ENCODE data around the gene TNFRSF17. TPM values are rescaled to one million over a fixed set of nuclear protein-coding genes. Genes with fewer than 3 reads are reported as not detected.

TNFRSF17 gene
- total and polyA plus RNA-seq, 9 of the 15 experiments (the other 6 are each of a cell fraction or from before 2014, with no cell fraction given), result not detected

- TF ChIP-seq SIX5 (IDR thresholded peaks at IDR 0.05; ENCODE audit: borderline replicate concordance in 1 of 2, insufficient read depth in 1 of 2, low read depth in 1 of 2, low read length in 2 of 2) (no peak), POLR2G (IDR thresholded peaks at IDR 0.05; ENCODE audit: low read depth, low read length) (no peak), WHSC1 (IDR thresholded peaks at IDR 0.05; ENCODE audit: low read length) (no peak), ZNF398 (CRISPR knock-in tag; IDR thresholded peaks at IDR 0.05) (no peak)
Observed at GRCh38 chr16:12009462-12009861, 44.5 kb downstream of the TNFRSF17 start (continued).

GRCh38 chr16:12009922-12010321 is 44.9 kb downstream of the TNFRSF17 start:
- intact Hi-C loops (cut with micrococcal nuclease) (no loop called here), in situ Hi-C loops (cut with MboI) (no loop called here)
- WGBS (ENCODE audit: insufficient coverage, low coverage, missing lambda C conversion rate), result 72% methylated on average over 2 of the region's 2 CpGs
- Histone ChIP-seq H3K9ac (ENCODE audit: insufficient read depth in 1 of 2, low read depth in 2 of 2, low read length in 2 of 2) (no peak overlapping the region), H2AFZ (ENCODE audit: low read depth, low read length) (no peak overlapping the region), H3K27ac (ENCODE audit: extremely low read depth, low read depth, low read length) (no peak overlapping the region), H3K9me3 (replicated peaks; ENCODE audit: control insufficient read depth, insufficient read depth, low read depth, low read length) (no peaks in the 10 kb centered on the region), H3K9me1 (ENCODE audit: control insufficient read depth, insufficient read depth, low read length) (no peaks in the 10 kb centered on the region), H3K27me3 (ENCODE audit: control insufficient read depth in 2 of 2, insufficient read depth in 2 of 2, low read length in 2 of 2) (no peaks in the 10 kb centered on the region), H4K20me1 (replicated peaks; ENCODE audit: control insufficient read depth, insufficient read depth, low read length) (no peaks in the 10 kb centered on the region), H3K36me3 (ENCODE audit: control insufficient read depth, insufficient read depth, low read length) (no peaks in the 10 kb centered on the region), H3K4me2 (ENCODE audit: insufficient read depth, low read length) (no peak overlapping the region), H3K4me1 (replicated peaks in 1 of 2; ENCODE audit: control insufficient read depth in 2 of 2, insufficient read depth in 2 of 2, low read length in 2 of 2) (peaks cover 4 to 8% of the 10 kb centered on the region in 2 experiments; a peak in 4 of 5 replicates), H3K79me2 (ENCODE audit: control insufficient read depth, insufficient read depth, low read length) (no peaks in the 10 kb centered on the region), H3K4me3 (no peak overlapping the region)
- BruUV-seq (replicated peaks), result no TSS peak
- no peak for DNase-seq (ENCODE audit: extremely low read depth in 1 of 4, low spot score in 3 of 4)
- POLR2A ChIA-PET, result interaction anchor here (0.6 to 0.8 kb wide), 2 partner anchors 12 to 94 kb away, joined by 4 read pairs; partner anchors contain the start of gene GSPT1
- FAIRE-seq, result no peak
- CTCF ChIA-PET (ENCODE audit: low intra/inter-chr PET ratio), result interaction anchor here (0.6 kb wide), 1 partner anchor 375 kb away, joined by 3 read pairs; no protein-coding TSS in a partner anchor
- ATAC-seq, result no peak
- no peak for TF ChIP-seq GTF2B (IDR thresholded peaks at IDR 0.05; ENCODE audit: extremely low read depth, insufficient read length)
- TF ChIP-seq ZC3H8 (IDR thresholded peaks at IDR 0.05), result no peak
- no peak for TF ChIP-seq IRF2 (CRISPR knock-in tag; IDR thresholded peaks at IDR 0.05)
- TF ChIP-seq MTA1 (IDR thresholded peaks at IDR 0.05; ENCODE audit: borderline replicate concordance), result no peak
- TF ChIP-seq AFF4 (CRISPR knock-in tag; IDR thresholded peaks at IDR 0.05), result no peak
- TF ChIP-seq CC2D1A (IDR thresholded peaks at IDR 0.05), result no peak
- TF ChIP-seq ZNF253 (CRISPR knock-in tag; conservative IDR thresholded peaks at IDR 0.05), result no peak
- no peak for TF ChIP-seq ZNF589 (CRISPR knock-in tag; IDR thresholded peaks at IDR 0.05; ENCODE audit: low read depth)
- TF ChIP-seq XRCC3 (IDR thresholded peaks at IDR 0.05), result no peak
- TF ChIP-seq CREB3 (tag; conservative IDR thresholded peaks at IDR 0.05; ENCODE audit: low read depth), result no peak
- no peak for TF ChIP-seq ILF3 (IDR thresholded peaks at IDR 0.05; ENCODE audit: borderline replicate concordance)

Data from K562 (cell line).